22Rv1 (cell line): Measurements from ENCODE around the gene ZNF112.

ENCODE experiments used
- CTCF ChIP-seq: fragments of 450-650 bp; IDR thresholded peaks from 2 replicates; pipeline ENCODE4 v1.5.1; 2017; ENCODE audit warnings: mild to moderate bottlenecking
- ZFX ChIP-seq: fragments of 450-650 bp; IDR thresholded peaks from 2 replicates; pipeline ENCODE4 v1.6.1; 2017; ENCODE audit warnings: antibody characterized with exemption, borderline replicate concordance

DNA sequence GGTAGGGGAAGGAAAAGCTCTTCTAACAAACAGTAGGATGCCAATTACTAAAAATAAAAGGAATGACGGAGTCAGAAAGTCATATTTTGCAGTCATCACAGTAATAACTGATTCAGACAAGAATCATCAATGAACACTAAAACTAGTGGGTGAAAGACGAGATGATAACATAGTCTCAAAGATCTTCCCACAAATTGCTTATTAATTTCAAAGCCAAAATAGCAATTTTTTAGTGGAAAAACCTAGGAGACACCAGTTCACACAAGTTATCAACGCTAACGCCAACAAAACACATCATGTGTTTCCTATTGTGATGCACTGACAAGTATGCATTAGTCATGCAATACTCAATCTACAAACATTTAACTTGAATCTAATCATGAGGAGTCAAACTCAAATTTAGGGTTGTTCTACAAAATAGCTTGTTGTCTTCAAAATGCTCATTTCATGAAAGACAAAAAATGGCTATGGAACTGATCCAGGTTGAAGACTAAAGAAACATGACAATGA, 78.2 kb downstream of the ZNF112 start:
- TF ChIP-seq CTCF (no peak), ZFX (no peak)
